ENCODE results near the gene RBM24. TPM values are rescaled to one million over a fixed set of nuclear protein-coding genes. Genes with fewer than 3 reads are reported as not detected.

RBM24 gene
- polyA plus RNA-seq, 3 donors = not detected

- TF ChIP-seq CTCF (IDR thresholded peaks at IDR 0.05) = no peak
- Histone ChIP-seq H3K27me3 (ENCODE audit: control insufficient read depth in 2 of 2, insufficient read depth in 2 of 2, low read length in 2 of 2) (no peaks in the 10 kb centered on the region), H3K4me3 (replicated peaks in 1 of 3; ENCODE audit: low read depth in 2 of 3, low read length in 3 of 3) (no peak overlapping the region), H3K4me2 (replicated peaks; ENCODE audit: extremely low read depth, low read length, poor library complexity, severe bottlenecking) (no peak overlapping the region), H3K9me3 (replicated peaks in 1 of 2; ENCODE audit: control insufficient read depth in 1 of 2, insufficient read depth in 1 of 2, low read length in 2 of 2) (peaks cover 0 to 2% of the 10 kb centered on the region in 2 donors), H3K79me2 (ENCODE audit: insufficient read depth, low read length) (no peaks in the 10 kb centered on the region), H3K9ac (ENCODE audit: insufficient read depth, low read length, poor library complexity, severe bottlenecking) (no peak overlapping the region), H3K36me3 (replicated peaks in 1 of 2; ENCODE audit: control insufficient read depth in 1 of 2, insufficient read depth in 2 of 2, low read length in 2 of 2) (no peaks in the 10 kb centered on the region), H4K20me1 (ENCODE audit: insufficient read depth, low read length) (no peaks in the 10 kb centered on the region), H3K4me1 (ENCODE audit: control insufficient read depth in 1 of 2, insufficient read depth in 2 of 2, low read length in 2 of 2) (no peaks in the 10 kb centered on the region), H2AFZ (ENCODE audit: insufficient read depth, low read depth, low read length, poor library complexity, severe bottlenecking) (no peak overlapping the region), H3K27ac (ENCODE audit: low read depth in 1 of 2, low read length in 2 of 2) (no peak overlapping the region)
- no peak overlapping the region for H3K4me3 Mint-ChIP-seq
- H3K27ac Mint-ChIP-seq = no peak overlapping the region
- no peaks in the 10 kb centered on the region for H3K36me3 Mint-ChIP-seq
- 95% methylated on average over 6 of the region's 6 CpGs for WGBS (ENCODE audit: insufficient coverage)
- H3K9me3 Mint-ChIP-seq = peaks cover 0 to 11% (median 9%) of the 10 kb centered on the region in 7 donors
- peaks cover 2 to 3% (median 3%) of the 10 kb centered on the region in 3 donors for H3K27me3 Mint-ChIP-seq (ENCODE audit: low read depth in 3 of 3)
- no peak for DNase-seq
- intact Hi-C loops (cut with micrococcal nuclease) = no loop called here
- H3K4me1 Mint-ChIP-seq = no peaks in the 10 kb centered on the region
Measured at GRCh38 chr6:17313971-17314370, 32.8 kb downstream of the RBM24 start.

GRCh38 chr6:17315262-17315661 lies 34.1 kb downstream of the RBM24 start:
- H3K36me3 ChIP-seq (replicated peaks in 1 of 2; ENCODE audit: control insufficient read depth in 1 of 2, insufficient read depth in 2 of 2, low read length in 2 of 2) = no peaks in the 10 kb centered on the region
- intact Hi-C loops (cut with micrococcal nuclease) = no loop called here
- Mint-ChIP-seq H3K4me3 (no peak overlapping the region), H3K27me3 (ENCODE audit: low read depth in 3 of 3) (peaks cover 0 to 3% (median 0%) of the 10 kb centered on the region in 3 donors), H3K9me3 (peaks cover 0 to 14% (median 9%) of the 10 kb centered on the region in 7 donors), H3K27ac (no peak overlapping the region), H3K36me3 (no peaks in the 10 kb centered on the region), H3K4me1 (no peaks in the 10 kb centered on the region)
- H3K4me3 ChIP-seq (replicated peaks in 1 of 3; ENCODE audit: low read depth in 2 of 3, low read length in 3 of 3) = no peak overlapping the region
- no peak overlapping the region for H3K9ac ChIP-seq (ENCODE audit: insufficient read depth, low read length, poor library complexity, severe bottlenecking)
- no peak overlapping the region for H3K27ac ChIP-seq (ENCODE audit: low read depth in 1 of 2, low read length in 2 of 2)
- no peaks in the 10 kb centered on the region for H3K4me1 ChIP-seq (ENCODE audit: control insufficient read depth in 1 of 2, insufficient read depth in 2 of 2, low read length in 2 of 2)
- H3K9me3 ChIP-seq (replicated peaks in 1 of 2; ENCODE audit: control insufficient read depth in 1 of 2, insufficient read depth in 1 of 2, low read length in 2 of 2) = peaks cover 0 to 7% of the 10 kb centered on the region in 2 donors
- 97% methylated on average over 3 of the region's 3 CpGs for WGBS (ENCODE audit: insufficient coverage)
- no peaks in the 10 kb centered on the region for H3K79me2 ChIP-seq (ENCODE audit: insufficient read depth, low read length)
- H2AFZ ChIP-seq (ENCODE audit: insufficient read depth, low read depth, low read length, poor library complexity, severe bottlenecking) = no peak overlapping the region
- no peaks in the 10 kb centered on the region for H3K27me3 ChIP-seq (ENCODE audit: control insufficient read depth in 2 of 2, insufficient read depth in 2 of 2, low read length in 2 of 2)
- H4K20me1 ChIP-seq (ENCODE audit: insufficient read depth, low read length) = no peaks in the 10 kb centered on the region
- no peak for DNase-seq
- H3K4me2 ChIP-seq (replicated peaks; ENCODE audit: extremely low read depth, low read length, poor library complexity, severe bottlenecking) = no peak overlapping the region
- TF ChIP-seq CTCF (IDR thresholded peaks at IDR 0.05) = no peak

All from CD14-positive monocyte (primary cell).